NT2/D1 (cell line): ENCODE data around the gene MYBPH.

ENCODE experiments used
- SUZ12 ChIP-seq: IDR thresholded peaks from 2 replicates; pipeline ENCODE4 v1.6.1; 2011; ENCODE audit not compliant: insufficient read length, insufficient read depth; ENCODE audit errors: extremely low read depth
- YY1 ChIP-seq: IDR thresholded peaks from 2 replicates; pipeline ENCODE4 v1.6.1; 2011; ENCODE audit not compliant: insufficient read length, insufficient read depth

DNA sequence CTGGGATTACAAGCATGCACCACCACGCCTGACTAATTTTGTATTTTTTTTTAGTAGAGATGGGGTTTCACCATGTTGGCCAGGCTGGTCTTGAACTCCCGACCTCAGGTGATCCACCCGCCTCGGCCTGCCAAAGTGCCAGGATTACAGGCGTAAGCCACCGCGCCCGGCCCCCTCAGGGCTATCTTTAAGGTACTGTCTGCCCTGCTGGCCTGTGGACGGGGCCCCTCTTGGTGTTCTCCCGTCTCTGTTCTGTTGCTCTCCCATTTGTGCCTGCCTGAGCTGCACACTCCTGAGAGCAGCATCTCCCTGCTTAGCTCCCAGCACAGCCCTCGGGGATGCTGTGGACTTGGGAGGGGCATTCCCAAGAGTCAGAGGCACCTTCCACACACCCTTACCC, 13.9 kb downstream of the MYBPH start:
- TF ChIP-seq YY1 (no peak), SUZ12 (no peak)
